Retinal pigment epithelial cell (primary cell): ENCODE measurements around the gene ERCC4.

Source experiments
- DNase-seq: peaks from one replicate; pipeline ENCODE4 v3.0.0-alpha.2; 2010; ENCODE audit warnings: low read depth
- H3K4me3 ChIP-seq: 2 replicates; pipeline ENCODE4 v1.5.1; 2011; ENCODE audit warnings: mild to moderate bottlenecking, low read length, control low read depth, moderate library complexity
- TF ChIP-seq, protein P1 (sequence below): conservative IDR thresholded peaks from 2 replicates; pipeline ENCODE4 v1.5.1; 2011; ENCODE audit warnings: low read depth, low read length, control low read depth, inconsistent platforms

Gene ERCC4

GRCh38 chr16:13997933-13998332, 78.0 kb downstream of the ERCC4 start:
- DNase-seq: no peak
- H3K4me3 ChIP-seq: no peak overlapping the region
- TF ChIP-seq, protein P1, sequence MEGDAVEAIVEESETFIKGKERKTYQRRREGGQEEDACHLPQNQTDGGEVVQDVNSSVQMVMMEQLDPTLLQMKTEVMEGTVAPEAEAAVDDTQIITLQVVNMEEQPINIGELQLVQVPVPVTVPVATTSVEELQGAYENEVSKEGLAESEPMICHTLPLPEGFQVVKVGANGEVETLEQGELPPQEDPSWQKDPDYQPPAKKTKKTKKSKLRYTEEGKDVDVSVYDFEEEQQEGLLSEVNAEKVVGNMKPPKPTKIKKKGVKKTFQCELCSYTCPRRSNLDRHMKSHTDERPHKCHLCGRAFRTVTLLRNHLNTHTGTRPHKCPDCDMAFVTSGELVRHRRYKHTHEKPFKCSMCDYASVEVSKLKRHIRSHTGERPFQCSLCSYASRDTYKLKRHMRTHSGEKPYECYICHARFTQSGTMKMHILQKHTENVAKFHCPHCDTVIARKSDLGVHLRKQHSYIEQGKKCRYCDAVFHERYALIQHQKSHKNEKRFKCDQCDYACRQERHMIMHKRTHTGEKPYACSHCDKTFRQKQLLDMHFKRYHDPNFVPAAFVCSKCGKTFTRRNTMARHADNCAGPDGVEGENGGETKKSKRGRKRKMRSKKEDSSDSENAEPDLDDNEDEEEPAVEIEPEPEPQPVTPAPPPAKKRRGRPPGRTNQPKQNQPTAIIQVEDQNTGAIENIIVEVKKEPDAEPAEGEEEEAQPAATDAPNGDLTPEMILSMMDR: no peak

GRCh38 chr16:13999071-13999894, 79.3 kb downstream of the ERCC4 start:
- DNase-seq: no peak
- TF ChIP-seq, protein P1: no peak
- no peak overlapping the region for H3K4me3 ChIP-seq

DNA sequence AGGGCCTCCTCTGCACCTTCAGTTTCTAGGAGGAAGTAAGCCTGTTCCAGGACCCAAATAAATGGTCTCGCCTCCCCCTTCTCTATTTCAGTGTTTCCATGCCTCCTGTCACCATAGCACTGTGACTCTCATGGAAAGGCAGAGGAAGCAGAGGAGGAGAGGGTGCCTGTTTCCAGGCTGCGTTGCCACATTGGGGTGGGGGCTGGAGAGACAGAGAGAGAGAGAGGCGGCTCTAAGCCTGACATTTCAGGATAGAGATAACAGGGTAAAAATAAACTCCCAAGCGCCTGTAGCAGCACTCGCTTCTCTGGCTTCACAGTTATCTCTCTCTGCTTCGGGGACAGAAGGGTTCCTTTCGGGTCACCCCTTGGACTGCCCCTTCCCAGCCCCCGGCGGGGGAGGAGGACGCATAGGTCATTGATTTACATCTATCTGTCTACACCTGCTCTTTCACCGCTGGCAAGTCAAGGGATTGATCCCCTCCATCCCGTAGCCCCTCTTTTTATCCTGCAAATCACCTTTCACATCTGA, 80.0 kb downstream of the ERCC4 start:
- no peak for DNase-seq
- H3K4me3 ChIP-seq: no peak overlapping the region
- TF ChIP-seq, protein P1: no peak

GRCh38 chr16:14001521-14001920, 81.6 kb downstream of the ERCC4 start:
- no peak overlapping the region for H3K4me3 ChIP-seq
- DNase-seq: no peak
- TF ChIP-seq, protein P1: no peak
